K562 treated with DMSO at 1 percent for 24 hours (cell line): Measurements from ENCODE around the gene NR4A3. TPM values are rescaled to one million over a fixed set of nuclear protein-coding genes. Genes with fewer than 3 reads are reported as not detected.

ENCODE experiments used
- total RNA-seq: library from RNA; unstranded; fragments of 300-600 nt; gene quantifications from 2 replicates; pipeline ENCODE4 v1.2.3, GENCODE V29; 2022; ENCODE audit warnings: low read depth; ENCODE audit not compliant: insufficient read depth

NR4A3 gene
- 0.23 TPM in 1 of 2 replicates, not detected in the other for total RNA-seq

DNA sequence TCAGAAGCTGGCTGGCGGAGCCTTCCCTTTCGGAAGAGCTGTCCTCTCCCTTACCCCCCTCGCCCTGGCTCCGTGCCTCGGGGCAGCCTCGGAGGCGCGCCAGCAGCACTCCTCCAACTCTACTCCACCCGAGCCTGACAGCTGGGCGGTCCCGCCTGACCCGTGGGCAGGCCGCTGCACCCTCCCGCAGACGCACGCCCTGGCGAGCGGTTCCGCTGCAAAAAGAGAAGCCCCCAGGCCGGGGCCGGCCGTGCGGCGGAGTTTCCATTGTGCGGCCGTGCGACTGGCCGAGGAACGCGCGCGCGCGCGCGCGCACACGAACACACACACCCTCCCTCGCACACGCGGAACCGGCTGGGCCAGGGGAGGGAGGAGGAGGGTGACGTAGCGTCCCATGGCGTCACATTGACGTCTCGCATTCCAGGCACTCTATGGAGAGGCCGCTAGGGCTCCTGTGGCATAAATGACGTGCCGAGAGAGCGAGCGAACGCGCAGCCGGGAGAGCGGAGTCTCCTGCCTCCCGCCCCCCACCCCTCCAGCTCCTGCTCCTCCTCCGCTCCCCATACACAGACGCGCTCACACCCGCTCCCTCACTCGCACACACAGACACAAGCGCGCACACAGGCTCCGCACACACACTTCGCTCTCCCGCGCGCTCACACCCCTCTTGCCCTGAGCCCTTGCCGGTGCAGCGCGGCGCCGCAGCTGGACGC, at the start of gene NR4A3:
Gene NR4A3 (plus strand): TSS at position 490 of the 713 bp plus-strand sequence. CDS start 6,158 bp downstream, outside the sequence.

DNA sequence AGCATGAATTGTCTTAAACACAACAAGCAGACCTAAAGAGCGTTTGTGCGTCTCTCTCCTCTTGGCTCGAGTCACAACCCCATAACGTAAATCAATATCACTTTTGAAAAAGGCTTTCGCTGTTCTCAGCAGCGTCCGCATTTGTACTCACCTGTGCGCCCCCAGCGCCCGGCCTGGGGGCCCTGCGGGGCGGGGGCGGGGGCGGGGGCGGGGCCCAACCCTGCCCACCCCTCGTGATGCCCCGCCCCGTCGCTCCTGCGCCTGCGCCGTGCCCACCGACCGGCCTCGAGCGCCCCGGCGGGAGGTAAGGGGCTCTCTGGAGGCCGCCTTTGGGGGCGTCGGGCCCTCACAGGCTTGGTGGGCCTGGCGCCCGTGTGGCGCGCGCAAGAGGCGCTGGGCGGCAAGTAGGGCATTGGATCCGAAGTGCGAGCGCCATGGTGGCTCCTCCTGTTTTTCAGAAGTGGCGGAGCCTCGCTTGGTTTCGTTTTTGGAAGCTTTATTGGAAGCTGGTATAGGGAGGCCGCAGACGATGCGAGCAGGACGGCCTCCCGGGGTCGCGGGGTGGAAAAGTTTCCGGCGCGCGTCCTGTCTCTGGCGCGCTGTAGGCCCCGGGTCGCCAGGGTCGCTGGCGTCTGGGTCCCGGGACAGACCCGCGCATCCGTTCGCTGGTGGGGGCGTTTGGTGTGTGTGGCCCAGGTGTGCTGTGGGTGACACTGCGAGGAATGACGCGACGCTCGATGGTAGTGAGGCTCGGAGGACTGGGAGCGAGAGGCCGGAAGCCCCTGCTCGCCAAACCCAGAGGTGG, 84.9 kb downstream of the NR4A3 start, which contains the start of gene STX17:
Gene STX17 (plus strand): TSS at position 252 of the 805 bp plus-strand sequence. CDS start 8,586 bp downstream, outside the sequence.

Other genes starting within 250 kb of the NR4A3 start
- 9.8 and 13.7 TPM in 2 replicates for gene STX17, start 84.8 kb downstream of the NR4A3 start, total RNA-seq